HCT116 (cell line): ENCODE data around the gene TRPM3. TPM values are rescaled to one million over a fixed set of nuclear protein-coding genes. Genes with fewer than 3 reads are reported as not detected.

Experiments used
- ATAC-seq: fragments of 200-7000 bp; cut with Tn5 transposase; 2 replicates; pipeline ENCODE4 v1.9.1; 2020; ENCODE audit warnings: mild to moderate bottlenecking, moderate library complexity
- BruUV-seq: library from RNA; stranded (reverse); fragments of 400-500 nt; replicated peaks from 2 replicates; lab custom pipeline; 2021; lab: Mats Ljungman, UMichigan
- CTCF ChIA-PET: fragments of 300-600 bp; sonication (Branson Sonifier 250); formaldehyde crosslinking; loops from one replicate; lab custom pipeline; 2021; ENCODE audit warnings: antibody characterized with exemption; lab: Charles Lee
- POLR2A ChIA-PET: fragments of 300-600, 350-600 bp; sonication (Branson Sonifier 250); formaldehyde crosslinking; loops from one replicate; lab custom pipeline; 2021; ENCODE audit warnings: antibody characterized with exemption; lab: Charles Lee
- RAD21 ChIA-PET, 2 experiments: fragments of 300-600 bp; sonication (Branson Sonifier 250); formaldehyde crosslinking; loops; one replicate each; lab custom pipeline; 2023; ENCODE audit warnings: low total read pairs in 2 of 2; ENCODE audit not compliant: uncharacterized antibody in 2 of 2, unreplicated experiment in 2 of 2, low non-redundant PET in 1 of 2; lab: Charles Lee
- DNase-seq: peaks from one replicate; pipeline ENCODE4 v3.0.0-alpha.2; 2010; ENCODE audit warnings: low read depth, low spot score
- H2AFZ ChIP-seq: fragments of 200-600 bp; shearing (Covaris generic), sonication (generic); 2 replicates; pipeline ENCODE4 v1.6.1; 2017; ENCODE audit warnings: low read depth, mixed run types, mixed read lengths, antibody characterized with exemption, low read length; ENCODE audit not compliant: poor library complexity, severe bottlenecking
- H3K27ac ChIP-seq: 2 replicates; pipeline ENCODE4 v1.5.1; 2012; ENCODE audit warnings: low read depth, low read length
- H3K27me3 ChIP-seq: fragments of 200-600 bp; sonication (generic); 2 replicates; pipeline ENCODE4 v1.6.1; 2016; ENCODE audit warnings: mixed run types, low read length, mixed read lengths; ENCODE audit not compliant: insufficient read depth
- H3K36me3 ChIP-seq, 2 experiments: fragments of 200-500 bp in 1 of 2; fragments of 200-600 bp in 1 of 2; sonication (Bioruptor generic) in 1 of 2; sonication (generic) in 1 of 2; 2 replicates each; pipeline versions ENCODE4 v1.5.1 to v1.6.1; 2014 to 2016; ENCODE audit warnings: low read length in 2 of 2, inconsistent platforms in 1 of 2, mixed read lengths in 1 of 2, mixed run types in 1 of 2; ENCODE audit not compliant: insufficient read depth in 2 of 2, control insufficient read depth in 1 of 2
- H3K4me1 ChIP-seq, 2 experiments: fragments of 200-600 bp in 1 of 2; sonication (generic) in 1 of 2; 2 replicates each; pipeline versions ENCODE4 v1.5.1 to v1.6.1; 2012 to 2017; ENCODE audit warnings: low read length in 2 of 2, inconsistent platforms in 1 of 2, mild to moderate bottlenecking in 1 of 2, mixed read lengths in 1 of 2, mixed run types in 1 of 2, moderate library complexity in 1 of 2; ENCODE audit not compliant: insufficient read depth in 2 of 2, control insufficient read depth in 1 of 2
- H3K4me2 ChIP-seq: fragments of 200-600 bp; sonication (generic); 2 replicates; pipeline ENCODE4 v1.6.1; 2017; ENCODE audit warnings: mixed run types, low read length, mixed read lengths
- H3K4me3 ChIP-seq, 2 experiments: fragments of 200-600 bp in 1 of 2; sonication (generic) in 1 of 2; replicated peaks in 1 of 2; 2 replicates each; pipeline ENCODE4 v1.5.1; 2011 to 2016; ENCODE audit warnings: low read length in 2 of 2, control low read depth in 1 of 2, low read depth in 1 of 2, mild to moderate bottlenecking in 1 of 2, mixed read lengths in 1 of 2, mixed run types in 1 of 2
- H3K79me2 ChIP-seq: fragments of 200-600 bp; sonication (generic); 2 replicates; pipeline ENCODE4 v1.6.1; 2017; ENCODE audit warnings: mild to moderate bottlenecking, mixed run types, low read length, moderate library complexity, mixed read lengths; ENCODE audit not compliant: insufficient read depth
- H3K9ac ChIP-seq: fragments of 200-600 bp; sonication (generic); 2 replicates; pipeline ENCODE4 v1.6.1; 2016; ENCODE audit warnings: low read length, mixed read lengths
- H3K9me2 ChIP-seq: fragments of 200-600 bp; sonication (generic), shearing (Covaris generic); 2 replicates; pipeline ENCODE4 v1.6.1; 2017; ENCODE audit warnings: mixed run types, mild to moderate bottlenecking, moderate library complexity; ENCODE audit not compliant: insufficient read depth
- H3K9me3 ChIP-seq, 2 experiments: fragments of 200-500 bp in 1 of 2; fragments of 200-600 bp in 1 of 2; sonication (Bioruptor generic) in 1 of 2; sonication (generic) in 1 of 2; 2 replicates each; pipeline ENCODE4 v1.6.1; 2014 to 2017; ENCODE audit warnings: low read length in 2 of 2, mixed read lengths in 2 of 2, inconsistent platforms in 1 of 2, low read depth in 1 of 2, mild to moderate bottlenecking in 1 of 2, mixed run types in 1 of 2, moderate library complexity in 1 of 2; ENCODE audit not compliant: control insufficient read depth in 1 of 2, insufficient read depth in 1 of 2
- H4K20me1 ChIP-seq: fragments of 200-600 bp; sonication (generic), shearing (Covaris generic); 2 replicates; pipeline ENCODE4 v1.6.1; 2017; ENCODE audit warnings: mixed run types, mild to moderate bottlenecking, moderate library complexity; ENCODE audit not compliant: insufficient read depth
- CBX3 ChIP-seq: IDR thresholded peaks from 2 replicates; pipeline ENCODE4 v1.6.1; 2012; ENCODE audit warnings: low read depth
- EZH2phosphoT487 ChIP-seq: fragments of 200-600 bp; IDR thresholded peaks from 2 replicates; pipeline ENCODE4 v1.6.1; 2018; ENCODE audit warnings: antibody characterized with exemption, borderline replicate concordance
- JUND ChIP-seq: IDR thresholded peaks from 2 replicates; pipeline ENCODE4 v1.6.1; 2012
- POLR2AphosphoS5 ChIP-seq: IDR thresholded peaks from 2 replicates; pipeline ENCODE4 v1.6.1; 2011; ENCODE audit warnings: mild to moderate bottlenecking, low read depth, low read length, moderate library complexity
- RAD21 ChIP-seq: IDR thresholded peaks from 2 replicates; pipeline ENCODE4 v1.6.1; 2012; ENCODE audit warnings: low read depth, mild to moderate bottlenecking
- SRF ChIP-seq: IDR thresholded peaks from 2 replicates; pipeline ENCODE4 v1.6.1; 2012; ENCODE audit warnings: low read depth
- YY1 ChIP-seq: IDR thresholded peaks from 2 replicates; pipeline ENCODE4 v1.6.1; 2011; ENCODE audit warnings: low read length, low read depth, moderate library complexity, mild to moderate bottlenecking; ENCODE audit not compliant: insufficient replicate concordance; ENCODE audit errors: extremely low read depth
- ZFX ChIP-seq: fragments of 450-650 bp; IDR thresholded peaks from 2 replicates; pipeline ENCODE4 v1.6.1; 2017
- ZNF274 ChIP-seq: fragments of 200-500 bp; sonication (Bioruptor generic); IDR thresholded peaks from 2 replicates; pipeline ENCODE4 v1.6.1; 2014; ENCODE audit warnings: mild to moderate bottlenecking, low read depth, low read length, inconsistent platforms
- intact Hi-C: fragments of 100-400 bp; cut with micrococcal nuclease; formaldehyde crosslinking; loops from 2 replicates; pipeline ENCODE4 v1.10.0; 2022
- total RNA-seq: library from RNA; stranded (reverse); gene quantifications from one replicate; pipeline ENCODE4 v1.2.1, GENCODE V29; 2021; ENCODE audit not compliant: unreplicated experiment
- TF ChIP-seq, protein P1 (sequence below), 3 experiments: fragments of 200-600 bp in 1 of 3; sonication (generic) in 1 of 3; IDR thresholded peaks in 2 of 3; conservative IDR thresholded peaks in 1 of 3; 2 replicates each; pipeline ENCODE4 v1.5.1; 2012 to 2017; ENCODE audit warnings: low read depth in 2 of 3, low read length in 2 of 3, antibody characterized with exemption in 1 of 3, borderline replicate concordance in 1 of 3, control low read depth in 1 of 3, mild to moderate bottlenecking in 1 of 3, mixed read lengths in 1 of 3, mixed run types in 1 of 3, moderate library complexity in 1 of 3; ENCODE audit not compliant: insufficient read depth in 1 of 3
- TF ChIP-seq, protein P2 (sequence below): IDR thresholded peaks from 2 replicates; pipeline ENCODE4 v1.6.1; 2012; ENCODE audit warnings: low read depth
- TF ChIP-seq, protein P3 (sequence below): IDR thresholded peaks from 2 replicates; pipeline ENCODE4 v1.6.1; 2011; ENCODE audit warnings: mild to moderate bottlenecking, low read length, moderate library complexity; ENCODE audit not compliant: insufficient replicate concordance; ENCODE audit errors: extremely low read depth

The TRPM3 gene
- total RNA-seq, 1 experiment from 2014 or later = not detected

- Histone ChIP-seq H2AFZ (no peak overlapping the region), H3K4me3 (no peak overlapping the region), H3K4me1 (no peaks in the 10 kb centered on the region), H3K9ac (no peak overlapping the region), H3K4me2 (no peak overlapping the region), H3K36me3 (no peaks in the 10 kb centered on the region), H3K9me2 (no peaks in the 10 kb centered on the region), H4K20me1 (no peaks in the 10 kb centered on the region), H3K79me2 (no peaks in the 10 kb centered on the region), H3K27me3 (0 out of 2 replicates have a peak, but pooled peaks cover 4% of the 10 kb centered on the region), H3K9me3 (no peaks in the 10 kb centered on the region), H3K27ac (no peak overlapping the region)
- POLR2A ChIA-PET = interaction anchor here (0.5 kb wide), 1 partner anchor 197 kb away, joined by 4 read pairs; no protein-coding TSS in a partner anchor
- ATAC-seq (no peak), DNase-seq (no peak)
- TF ChIP-seq ZNF274 = no peak
- no peak for TF ChIP-seq RAD21
- TF ChIP-seq, protein P1, sequence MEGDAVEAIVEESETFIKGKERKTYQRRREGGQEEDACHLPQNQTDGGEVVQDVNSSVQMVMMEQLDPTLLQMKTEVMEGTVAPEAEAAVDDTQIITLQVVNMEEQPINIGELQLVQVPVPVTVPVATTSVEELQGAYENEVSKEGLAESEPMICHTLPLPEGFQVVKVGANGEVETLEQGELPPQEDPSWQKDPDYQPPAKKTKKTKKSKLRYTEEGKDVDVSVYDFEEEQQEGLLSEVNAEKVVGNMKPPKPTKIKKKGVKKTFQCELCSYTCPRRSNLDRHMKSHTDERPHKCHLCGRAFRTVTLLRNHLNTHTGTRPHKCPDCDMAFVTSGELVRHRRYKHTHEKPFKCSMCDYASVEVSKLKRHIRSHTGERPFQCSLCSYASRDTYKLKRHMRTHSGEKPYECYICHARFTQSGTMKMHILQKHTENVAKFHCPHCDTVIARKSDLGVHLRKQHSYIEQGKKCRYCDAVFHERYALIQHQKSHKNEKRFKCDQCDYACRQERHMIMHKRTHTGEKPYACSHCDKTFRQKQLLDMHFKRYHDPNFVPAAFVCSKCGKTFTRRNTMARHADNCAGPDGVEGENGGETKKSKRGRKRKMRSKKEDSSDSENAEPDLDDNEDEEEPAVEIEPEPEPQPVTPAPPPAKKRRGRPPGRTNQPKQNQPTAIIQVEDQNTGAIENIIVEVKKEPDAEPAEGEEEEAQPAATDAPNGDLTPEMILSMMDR (IDR thresholded peaks at IDR 0.05 in 2 of 3, conservative IDR thresholded peaks at IDR 0.05 in 1 of 3; ENCODE audit: borderline replicate concordance in 1 of 3, insufficient read depth in 1 of 3, low read depth in 2 of 3, low read length in 2 of 3) = no peak
- TF ChIP-seq EZH2phosphoT487 = no peak
- TF ChIP-seq, protein P2, sequence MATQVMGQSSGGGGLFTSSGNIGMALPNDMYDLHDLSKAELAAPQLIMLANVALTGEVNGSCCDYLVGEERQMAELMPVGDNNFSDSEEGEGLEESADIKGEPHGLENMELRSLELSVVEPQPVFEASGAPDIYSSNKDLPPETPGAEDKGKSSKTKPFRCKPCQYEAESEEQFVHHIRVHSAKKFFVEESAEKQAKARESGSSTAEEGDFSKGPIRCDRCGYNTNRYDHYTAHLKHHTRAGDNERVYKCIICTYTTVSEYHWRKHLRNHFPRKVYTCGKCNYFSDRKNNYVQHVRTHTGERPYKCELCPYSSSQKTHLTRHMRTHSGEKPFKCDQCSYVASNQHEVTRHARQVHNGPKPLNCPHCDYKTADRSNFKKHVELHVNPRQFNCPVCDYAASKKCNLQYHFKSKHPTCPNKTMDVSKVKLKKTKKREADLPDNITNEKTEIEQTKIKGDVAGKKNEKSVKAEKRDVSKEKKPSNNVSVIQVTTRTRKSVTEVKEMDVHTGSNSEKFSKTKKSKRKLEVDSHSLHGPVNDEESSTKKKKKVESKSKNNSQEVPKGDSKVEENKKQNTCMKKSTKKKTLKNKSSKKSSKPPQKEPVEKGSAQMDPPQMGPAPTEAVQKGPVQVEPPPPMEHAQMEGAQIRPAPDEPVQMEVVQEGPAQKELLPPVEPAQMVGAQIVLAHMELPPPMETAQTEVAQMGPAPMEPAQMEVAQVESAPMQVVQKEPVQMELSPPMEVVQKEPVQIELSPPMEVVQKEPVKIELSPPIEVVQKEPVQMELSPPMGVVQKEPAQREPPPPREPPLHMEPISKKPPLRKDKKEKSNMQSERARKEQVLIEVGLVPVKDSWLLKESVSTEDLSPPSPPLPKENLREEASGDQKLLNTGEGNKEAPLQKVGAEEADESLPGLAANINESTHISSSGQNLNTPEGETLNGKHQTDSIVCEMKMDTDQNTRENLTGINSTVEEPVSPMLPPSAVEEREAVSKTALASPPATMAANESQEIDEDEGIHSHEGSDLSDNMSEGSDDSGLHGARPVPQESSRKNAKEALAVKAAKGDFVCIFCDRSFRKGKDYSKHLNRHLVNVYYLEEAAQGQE = no peak
- TF ChIP-seq, protein P3, sequence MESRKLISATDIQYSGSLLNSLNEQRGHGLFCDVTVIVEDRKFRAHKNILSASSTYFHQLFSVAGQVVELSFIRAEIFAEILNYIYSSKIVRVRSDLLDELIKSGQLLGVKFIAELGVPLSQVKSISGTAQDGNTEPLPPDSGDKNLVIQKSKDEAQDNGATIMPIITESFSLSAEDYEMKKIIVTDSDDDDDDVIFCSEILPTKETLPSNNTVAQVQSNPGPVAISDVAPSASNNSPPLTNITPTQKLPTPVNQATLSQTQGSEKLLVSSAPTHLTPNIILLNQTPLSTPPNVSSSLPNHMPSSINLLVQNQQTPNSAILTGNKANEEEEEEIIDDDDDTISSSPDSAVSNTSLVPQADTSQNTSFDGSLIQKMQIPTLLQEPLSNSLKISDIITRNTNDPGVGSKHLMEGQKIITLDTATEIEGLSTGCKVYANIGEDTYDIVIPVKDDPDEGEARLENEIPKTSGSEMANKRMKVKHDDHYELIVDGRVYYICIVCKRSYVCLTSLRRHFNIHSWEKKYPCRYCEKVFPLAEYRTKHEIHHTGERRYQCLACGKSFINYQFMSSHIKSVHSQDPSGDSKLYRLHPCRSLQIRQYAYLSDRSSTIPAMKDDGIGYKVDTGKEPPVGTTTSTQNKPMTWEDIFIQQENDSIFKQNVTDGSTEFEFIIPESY = no peak
- no peak for TF ChIP-seq ZFX
- TF ChIP-seq JUND = no peak
- TF ChIP-seq SRF = no peak
- TF ChIP-seq CBX3 = no peak
- no peak for TF ChIP-seq YY1
- no peak for TF ChIP-seq POLR2AphosphoS5
- BruUV-seq = no TSS peak
- RAD21 ChIA-PET = no interaction called here
- intact Hi-C loops = no loop called here
- CTCF ChIA-PET = no interaction called here
These were observed 504.2 kb downstream of the TRPM3 start for GRCh38 chr9:70617033-70617828.
